AG09319 (cell line): Measurements from ENCODE around the gene NIPBL.
"Not testable (repeated sequence)": the region's sequence is repeated elsewhere in the genome, so short reads cannot be mapped to it uniquely, and the experiment has no call there.

Experiments
- DNase-seq: peaks from one replicate; pipeline ENCODE4 v3.0.0-alpha.2; 2010; ENCODE audit warnings: low read depth; ENCODE audit errors: extremely low read depth
- TF ChIP-seq, protein P1 (sequence below): IDR thresholded peaks from 2 replicates; pipeline ENCODE4 v1.5.1; 2011; ENCODE audit warnings: low read depth, mild to moderate bottlenecking, inconsistent platforms, low read length, moderate library complexity

Gene NIPBL

DNA sequence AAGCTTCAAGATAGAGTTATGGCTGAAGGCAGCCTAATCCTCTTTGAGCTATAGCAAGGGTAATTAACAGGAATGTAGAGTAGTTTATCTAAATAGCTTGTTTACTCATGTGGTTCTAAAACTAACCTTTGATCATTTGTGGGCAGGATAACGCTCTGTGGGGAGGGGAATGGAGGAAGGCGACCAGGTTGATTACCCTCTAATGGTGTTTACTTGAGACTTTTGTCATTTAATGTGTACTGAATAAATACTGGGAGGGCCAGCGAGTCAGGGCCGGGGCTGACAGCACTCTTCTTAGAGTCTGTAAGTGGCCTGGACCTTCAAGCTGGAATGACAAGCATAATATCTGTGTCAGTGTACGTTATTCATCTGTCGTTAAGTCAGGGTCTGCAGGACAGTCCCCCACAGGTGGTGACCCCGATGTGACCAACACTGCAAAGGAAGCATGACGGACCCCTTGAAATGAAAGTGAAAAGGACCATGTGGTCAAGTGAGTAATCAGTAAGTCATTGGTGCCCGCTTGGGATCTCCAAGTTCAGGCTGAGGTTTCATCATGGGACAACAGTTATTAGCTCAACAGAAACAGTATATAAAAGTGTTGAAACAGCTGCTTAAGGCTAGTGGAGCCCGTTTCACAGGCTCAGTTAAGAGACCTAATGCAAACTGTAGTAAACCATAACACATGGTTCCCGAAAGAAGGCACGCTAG, 210.1 kb downstream of the NIPBL start:
- DNase-seq: no peak
- TF ChIP-seq, protein P1, sequence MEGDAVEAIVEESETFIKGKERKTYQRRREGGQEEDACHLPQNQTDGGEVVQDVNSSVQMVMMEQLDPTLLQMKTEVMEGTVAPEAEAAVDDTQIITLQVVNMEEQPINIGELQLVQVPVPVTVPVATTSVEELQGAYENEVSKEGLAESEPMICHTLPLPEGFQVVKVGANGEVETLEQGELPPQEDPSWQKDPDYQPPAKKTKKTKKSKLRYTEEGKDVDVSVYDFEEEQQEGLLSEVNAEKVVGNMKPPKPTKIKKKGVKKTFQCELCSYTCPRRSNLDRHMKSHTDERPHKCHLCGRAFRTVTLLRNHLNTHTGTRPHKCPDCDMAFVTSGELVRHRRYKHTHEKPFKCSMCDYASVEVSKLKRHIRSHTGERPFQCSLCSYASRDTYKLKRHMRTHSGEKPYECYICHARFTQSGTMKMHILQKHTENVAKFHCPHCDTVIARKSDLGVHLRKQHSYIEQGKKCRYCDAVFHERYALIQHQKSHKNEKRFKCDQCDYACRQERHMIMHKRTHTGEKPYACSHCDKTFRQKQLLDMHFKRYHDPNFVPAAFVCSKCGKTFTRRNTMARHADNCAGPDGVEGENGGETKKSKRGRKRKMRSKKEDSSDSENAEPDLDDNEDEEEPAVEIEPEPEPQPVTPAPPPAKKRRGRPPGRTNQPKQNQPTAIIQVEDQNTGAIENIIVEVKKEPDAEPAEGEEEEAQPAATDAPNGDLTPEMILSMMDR: no peak

DNA sequence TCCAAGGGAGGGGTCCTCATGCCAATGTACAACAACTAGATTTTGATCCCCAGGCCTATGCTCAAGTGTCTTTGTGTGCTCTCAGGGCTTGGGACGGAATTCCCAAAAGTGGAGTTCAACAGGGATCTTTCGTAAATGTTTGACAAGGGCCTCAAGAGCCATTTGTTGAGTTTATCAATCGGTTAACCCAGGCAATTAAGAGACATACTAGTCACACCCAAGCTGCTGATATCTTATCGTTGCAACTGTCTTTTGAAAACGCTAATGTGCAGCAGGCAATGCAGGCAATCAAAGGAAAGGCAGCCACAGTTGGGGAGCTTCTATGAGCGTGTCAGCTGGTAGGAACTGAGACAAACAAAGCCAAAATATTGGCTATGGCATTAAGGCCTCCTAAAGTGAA, 211.4 kb downstream of the NIPBL start:
- TF ChIP-seq, protein P1: no peak
- DNase-seq: no peak

DNA sequence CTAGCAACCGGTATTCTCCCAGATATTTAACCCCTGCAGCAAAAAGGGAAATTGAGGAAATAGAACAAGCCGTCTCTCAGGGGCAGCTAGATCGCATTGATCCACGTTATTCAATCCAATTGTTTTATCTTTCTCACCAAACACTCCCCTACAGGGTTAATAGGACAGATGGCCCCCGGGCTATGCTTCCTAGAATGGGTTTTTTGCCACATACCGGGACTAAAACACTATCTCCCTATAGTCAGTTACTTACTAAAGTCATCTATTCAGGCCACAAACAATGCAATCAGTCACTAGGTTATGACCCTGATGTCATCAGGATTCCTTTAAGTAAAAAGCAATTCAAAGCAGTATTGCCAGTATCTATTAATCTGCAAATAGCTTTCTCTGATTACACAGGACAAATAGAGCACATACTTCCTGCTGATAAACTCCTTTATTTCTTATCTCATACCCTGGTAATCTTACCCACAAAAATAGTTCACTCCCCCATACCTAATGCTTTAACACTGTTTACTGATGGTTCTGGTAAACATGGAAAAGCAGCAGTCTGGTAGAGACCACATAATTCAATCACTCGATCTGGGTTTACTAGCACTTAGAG, 213.7 kb downstream of the NIPBL start:
- DNase-seq: no peak
- TF ChIP-seq, protein P1: no peak

DNA sequence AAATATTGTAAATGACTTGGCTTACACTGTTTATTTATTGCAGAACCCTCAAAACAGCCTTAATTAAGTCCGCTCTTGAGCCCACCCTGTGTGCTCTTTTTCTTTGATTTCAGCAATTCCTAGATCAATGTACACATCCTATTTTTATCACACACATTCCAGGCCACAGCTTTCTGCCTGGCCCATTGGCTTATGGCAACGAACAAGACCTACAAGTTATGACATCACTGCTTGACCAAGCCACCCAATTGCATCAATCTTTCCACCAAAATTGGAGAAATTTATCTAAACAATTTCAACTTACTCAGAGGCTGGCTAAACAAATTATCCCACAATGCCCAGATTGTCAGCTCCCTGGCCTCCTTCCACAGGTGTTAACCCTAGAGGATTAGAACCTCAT, 214.2 kb downstream of the NIPBL start:
- TF ChIP-seq, protein P1: no peak
- no peak for DNase-seq

DNA sequence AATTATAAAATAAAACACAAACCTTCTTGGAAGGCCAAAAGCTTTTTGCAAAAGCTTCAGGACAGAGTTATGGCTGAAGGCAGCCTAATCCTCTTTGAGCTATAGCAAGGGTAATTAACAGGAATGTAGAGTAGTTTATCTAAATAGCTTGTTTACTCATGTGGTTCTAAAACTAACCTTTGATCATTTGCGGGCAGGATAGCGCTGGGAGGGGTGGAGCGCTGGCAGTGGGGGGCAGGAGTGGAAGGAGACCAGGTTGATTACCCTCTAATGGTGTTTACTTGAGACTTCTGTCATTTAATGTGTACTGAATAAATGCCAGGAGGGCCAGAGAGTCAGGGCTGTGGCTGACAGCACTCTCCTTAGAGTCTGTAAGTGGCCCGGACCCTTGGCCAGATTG, 217.2 kb downstream of the NIPBL start:
- not testable (repeated sequence) for DNase-seq

DNA sequence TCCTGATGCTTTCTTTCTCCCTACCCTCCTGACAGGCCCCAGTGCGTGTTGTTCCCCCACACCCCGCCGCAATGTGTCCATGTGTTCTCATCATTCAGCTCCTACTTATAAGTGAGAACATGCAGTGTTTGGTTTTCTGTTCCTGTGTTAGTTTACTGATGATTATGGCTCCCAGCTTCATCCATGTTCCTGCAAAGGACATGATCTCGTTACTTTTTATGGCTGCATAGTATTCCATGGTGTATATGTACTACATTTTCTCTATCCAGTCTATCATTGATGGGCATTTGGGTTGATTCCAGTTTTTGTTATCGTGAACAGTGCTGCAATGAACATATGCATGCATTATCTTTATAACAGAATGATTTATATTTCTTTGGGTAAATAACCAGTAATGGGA, 222.7 kb downstream of the NIPBL start:
- not testable (repeated sequence) for DNase-seq

DNA sequence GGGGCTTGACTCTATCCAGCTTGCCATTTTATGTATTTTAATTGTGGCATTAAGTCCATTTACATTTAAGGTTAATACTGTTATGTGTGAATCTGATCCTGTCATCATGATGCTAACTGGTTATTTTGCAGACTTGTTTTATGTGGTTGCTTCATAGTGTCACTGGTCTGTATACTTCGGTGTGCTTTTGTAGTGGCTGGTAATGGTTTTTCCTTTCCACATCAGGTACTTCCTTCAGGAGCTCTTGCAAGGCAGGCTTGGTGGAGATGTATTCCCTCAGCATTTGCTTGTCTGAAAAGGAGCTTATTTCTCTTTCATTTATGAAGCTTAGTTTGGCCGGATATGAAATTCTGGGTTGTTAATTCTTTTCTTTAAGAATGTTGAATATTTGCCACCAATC, 226.7 kb downstream of the NIPBL start:
- no peak for DNase-seq
- TF ChIP-seq, protein P1: no peak

DNA sequence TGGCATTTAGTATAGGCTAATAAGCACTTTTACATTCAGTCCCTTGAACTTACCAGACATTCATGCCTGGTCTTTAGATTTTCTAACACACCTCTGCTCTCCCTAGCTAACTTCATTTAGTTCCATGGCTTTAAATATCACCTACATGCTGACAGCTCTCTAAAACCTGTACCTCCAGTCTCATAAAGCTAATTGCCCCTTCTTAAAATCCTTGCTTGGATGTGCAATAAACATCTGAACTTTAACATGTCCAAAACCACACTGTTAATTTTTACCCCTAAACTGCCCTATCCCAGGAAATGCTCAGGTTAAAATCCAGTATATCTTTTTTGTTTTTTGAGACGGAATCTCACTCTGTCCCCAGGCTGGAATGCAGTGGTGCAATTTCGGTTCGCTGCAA, 232.8 kb downstream of the NIPBL start:
- no peak for DNase-seq

More for the DNA sequence above, 232.8 kb downstream of the NIPBL start:
- TF ChIP-seq, protein P1: no peak
